GM21529 (cell line): Measurements from ENCODE around the gene TRIP10.
A peak's percentile ranks its signal among the peaks of the same experiment; 100 is the strongest.
"Not testable (repeated sequence)": the region's sequence is repeated elsewhere in the genome, so short reads cannot be mapped to it uniquely, and the experiment has no call there.

Source experiments
- ATAC-seq: cut with Tn5 transposase; IDR thresholded peaks from one replicate; pipeline ENCODE4 v1.9.1; 2021; ENCODE audit not compliant: unreplicated experiment

The TRIP10 gene

GRCh38 chr19:6767081-6767356, 27.5 kb downstream of the TRIP10 start:
- peak; percentile 16 for ATAC-seq

DNA sequence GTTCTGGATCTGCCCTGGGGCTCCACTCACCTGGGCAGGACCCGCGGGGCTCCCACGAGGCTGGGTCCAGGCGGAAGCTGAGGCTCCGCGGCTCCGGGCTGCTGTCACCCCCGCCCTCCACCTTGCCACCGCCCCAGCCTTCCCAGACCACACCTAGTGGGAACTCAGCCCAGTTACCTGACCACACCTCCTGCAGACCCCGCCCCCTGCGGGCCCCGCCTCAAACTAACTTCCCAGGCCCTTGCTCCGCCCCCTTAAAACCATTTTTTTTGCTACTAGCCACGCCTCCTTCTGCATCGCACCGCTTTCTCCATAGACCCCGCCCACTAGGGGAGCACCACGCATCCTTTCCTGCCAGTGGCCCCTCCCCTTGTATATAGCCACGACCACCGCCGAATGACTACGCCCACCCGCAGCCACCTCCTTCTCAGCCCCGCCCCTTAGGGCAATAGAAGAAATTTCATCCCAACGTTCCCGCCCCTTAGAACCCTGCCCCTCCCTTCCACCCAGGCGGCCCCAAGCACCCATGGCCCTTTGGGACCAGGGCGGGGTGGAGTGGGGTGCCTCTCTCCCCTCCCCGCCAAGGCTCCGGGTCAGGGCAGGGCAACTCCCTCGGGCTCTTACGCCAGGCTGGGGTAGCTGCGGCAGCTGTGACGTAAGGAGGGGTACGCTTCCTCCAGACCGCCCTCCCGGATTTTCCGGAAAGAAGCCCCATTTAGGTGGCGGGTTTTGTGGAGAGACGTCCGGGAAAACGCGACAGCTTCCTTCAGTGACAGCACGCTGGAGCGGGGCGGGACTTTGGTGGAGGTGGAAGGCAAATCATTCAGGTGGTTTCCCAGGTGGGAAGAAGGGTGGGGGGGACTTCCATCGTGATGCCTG, 28.1 kb downstream of the TRIP10 start, which contains the start of gene SH2D3A:
Gene SH2D3A, minus strand, starts transcription at position 79 of the 879 bp plus-strand sequence. CDS start 3,687 bp downstream, outside the sequence.
- peak; percentile 67 for ATAC-seq

DNA sequence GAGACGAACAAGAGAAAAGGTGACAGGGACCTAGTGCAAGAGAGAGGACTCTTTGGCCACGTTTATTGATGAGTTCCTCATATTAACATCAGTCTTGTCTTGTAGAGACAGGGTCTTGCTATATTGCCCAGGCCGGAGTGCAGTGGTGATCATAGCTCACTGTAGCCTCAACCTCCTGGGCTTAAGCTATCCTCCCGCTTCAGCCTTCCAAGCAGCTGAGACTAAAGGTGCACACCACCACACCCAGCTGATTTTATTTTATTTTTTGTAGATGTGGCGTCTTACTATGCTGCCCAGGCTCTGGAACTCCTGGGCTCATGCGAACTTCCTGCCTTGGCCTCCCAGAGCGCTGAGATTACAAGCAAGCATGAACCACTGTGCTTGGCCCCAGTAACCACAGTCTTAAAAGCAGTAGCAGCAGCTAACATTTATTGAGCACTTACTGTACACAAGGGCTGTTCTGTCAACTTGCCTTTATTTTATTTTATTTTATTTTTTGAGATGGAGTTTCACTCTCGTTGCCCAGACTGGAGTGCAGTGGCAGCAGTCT, 28.8 kb downstream of the TRIP10 start:
- ATAC-seq = no peak

DNA sequence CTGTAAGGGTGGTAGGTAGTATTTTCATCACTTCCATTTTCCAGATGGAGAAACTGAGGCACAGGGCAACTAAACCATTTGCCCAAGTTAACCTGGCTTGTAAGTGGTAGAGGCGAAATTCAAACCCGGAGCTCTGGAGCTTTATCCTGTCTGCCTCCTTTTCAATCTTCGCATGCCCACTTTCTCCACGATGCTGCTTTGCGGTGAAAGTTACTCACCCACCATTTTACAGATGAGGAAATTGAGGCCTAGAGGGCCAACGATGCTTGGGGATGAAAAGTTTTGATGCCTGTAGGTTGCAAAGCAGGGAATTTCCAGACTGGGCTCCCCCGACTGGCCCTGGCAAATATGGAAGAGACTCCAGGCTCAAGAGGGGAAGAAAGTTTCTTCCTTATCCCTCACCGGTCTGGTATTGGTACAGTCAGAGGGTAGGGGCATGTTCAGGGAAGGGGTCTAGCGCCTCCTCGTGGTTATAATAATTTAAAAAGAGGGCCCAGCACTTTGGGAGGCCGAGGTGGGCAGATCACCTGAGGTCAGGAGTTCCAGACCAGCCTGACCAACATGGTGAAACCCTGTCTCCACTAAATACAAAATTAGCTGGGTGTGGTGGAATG, 29.6 kb downstream of the TRIP10 start:
- ATAC-seq = no peak

GRCh38 chr19:6771648-6772027, 32.2 kb downstream of the TRIP10 start:
- ATAC-seq = not testable (repeated sequence)

GRCh38 chr19:6772028-6772865, 32.8 kb downstream of the TRIP10 start, which contains the start of gene VAV1:
Gene VAV1 (plus strand): TSS chr19:6772708. CDS start chr19:6772808, 100 bp downstream.
- peak; percentile 38 for ATAC-seq

DNA sequence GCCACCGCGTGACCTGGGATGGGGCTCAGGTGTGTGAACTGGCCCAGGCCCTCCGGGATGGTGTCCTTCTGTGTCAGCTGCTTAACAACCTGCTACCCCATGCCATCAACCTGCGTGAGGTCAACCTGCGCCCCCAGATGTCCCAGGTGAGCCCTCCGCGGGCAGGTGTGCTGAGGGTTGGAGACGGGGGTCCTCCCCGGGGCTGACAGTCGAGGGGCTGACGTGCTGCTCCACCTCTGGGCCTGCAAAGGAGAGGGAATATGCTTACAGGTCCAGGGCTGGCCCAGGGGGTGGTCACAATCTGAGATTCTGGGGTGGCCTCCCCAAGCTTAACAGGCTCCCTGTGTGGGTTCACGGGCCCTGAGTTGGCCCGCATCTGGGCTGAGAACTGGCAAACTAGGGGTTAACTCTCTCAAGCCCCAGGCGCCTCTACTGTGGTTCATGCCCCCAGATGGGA, 33.4 kb downstream of the TRIP10 start:
- peak; percentile 14 for ATAC-seq

DNA sequence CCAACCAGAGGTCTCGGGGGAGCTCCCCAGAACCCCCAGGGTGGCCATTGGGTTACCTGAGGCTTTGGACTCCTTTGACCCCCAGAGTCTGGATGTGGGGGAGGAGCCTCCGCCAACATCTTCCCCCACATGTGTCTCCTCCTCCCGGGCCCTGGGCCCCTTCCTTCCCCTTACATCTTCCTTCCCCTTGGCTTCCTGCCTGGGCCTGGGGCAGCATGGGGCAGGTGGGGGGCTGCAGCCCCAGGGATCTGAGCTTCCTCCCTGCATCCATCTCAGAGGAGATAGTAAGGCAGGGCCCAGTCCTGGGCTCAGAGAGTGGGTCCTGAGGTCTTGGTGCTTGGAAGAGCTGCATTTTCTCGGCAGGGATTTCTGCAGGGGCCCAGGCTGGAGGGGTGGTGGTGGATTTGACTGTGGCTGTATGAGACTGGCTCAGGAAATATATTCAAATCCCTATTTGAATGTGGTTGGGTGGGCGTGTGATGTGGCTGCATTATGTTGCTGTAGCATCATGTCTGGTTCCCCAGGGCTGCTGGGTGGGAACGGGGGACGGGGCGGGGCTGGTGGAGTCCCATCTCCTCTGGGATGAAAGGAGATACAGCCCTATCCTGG, 33.9 kb downstream of the TRIP10 start:
- ATAC-seq = no peak

- ATAC-seq = no peak
Measured at GRCh38 chr19:6774821-6775707, 35.6 kb downstream of the TRIP10 start.

- ATAC-seq = not testable (repeated sequence)
Measured at GRCh38 chr19:6776045-6776444, 36.6 kb downstream of the TRIP10 start.

DNA sequence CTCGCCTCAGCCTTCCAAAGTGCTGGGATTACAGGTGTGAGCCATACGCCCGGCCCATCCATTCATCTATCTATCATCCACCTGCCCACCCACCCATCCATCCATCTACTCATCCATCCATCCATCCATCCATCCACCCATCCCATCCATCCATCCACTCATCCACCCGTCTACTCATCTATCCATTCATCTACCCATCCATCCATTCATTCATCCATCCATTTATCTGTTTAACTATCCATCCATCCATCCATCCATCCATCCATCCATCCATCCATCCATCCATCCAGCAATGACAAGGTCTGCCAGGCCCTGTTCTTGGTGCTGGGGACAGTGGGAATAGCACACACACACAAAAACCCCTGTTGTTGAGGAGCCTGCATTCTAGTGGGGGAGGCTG, 37.5 kb downstream of the TRIP10 start:
- no peak for ATAC-seq

DNA sequence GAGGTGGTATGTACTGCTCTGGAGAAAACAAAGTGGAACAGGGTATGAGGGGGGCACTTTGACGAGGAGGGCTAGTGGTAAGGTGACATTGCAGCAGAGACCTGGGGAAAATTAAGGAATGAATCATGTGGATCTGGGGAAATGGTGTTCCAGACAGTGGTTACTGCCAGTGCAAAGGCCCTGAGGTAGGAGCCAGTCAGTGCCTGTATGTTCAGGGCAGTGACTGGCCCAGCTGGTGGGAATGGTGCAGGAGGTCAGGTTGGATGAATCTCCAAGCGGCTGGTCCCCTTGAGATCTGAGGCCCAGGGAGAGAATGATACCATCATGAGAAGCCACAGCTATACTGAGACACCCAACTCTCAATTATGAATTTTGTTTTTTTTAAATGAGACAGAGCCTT, 38.0 kb downstream of the TRIP10 start:
- no peak for ATAC-seq

GRCh38 chr19:6778386-6778785, 38.9 kb downstream of the TRIP10 start:
- no peak for ATAC-seq

DNA sequence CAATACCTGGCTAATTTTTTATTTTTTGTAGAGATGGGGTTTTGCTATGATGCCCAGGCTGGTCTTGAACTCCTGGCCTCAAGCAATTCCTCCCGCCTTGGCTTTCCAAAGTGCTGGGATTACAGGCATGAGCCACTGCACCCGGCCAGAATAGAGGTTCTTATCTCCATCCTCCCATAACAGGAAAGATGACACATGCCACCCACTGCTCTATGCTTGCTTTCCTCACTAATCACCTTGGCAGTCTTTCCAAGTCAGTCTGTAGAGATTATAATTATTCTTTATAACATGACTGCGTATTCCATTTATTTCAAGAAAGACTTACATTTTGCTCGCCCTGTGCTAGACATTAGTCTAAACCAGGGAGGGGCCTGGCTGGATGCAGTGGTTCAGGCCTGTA, 39.7 kb downstream of the TRIP10 start:
- no peak for ATAC-seq

- ATAC-seq = no peak
Measured at GRCh38 chr19:6787393-6787792, 47.9 kb downstream of the TRIP10 start.

- no peak for ATAC-seq
Measured at GRCh38 chr19:6788896-6789295, 49.4 kb downstream of the TRIP10 start.

GRCh38 chr19:6790194-6791128, 51.0 kb downstream of the TRIP10 start:
- no peak for ATAC-seq

DNA sequence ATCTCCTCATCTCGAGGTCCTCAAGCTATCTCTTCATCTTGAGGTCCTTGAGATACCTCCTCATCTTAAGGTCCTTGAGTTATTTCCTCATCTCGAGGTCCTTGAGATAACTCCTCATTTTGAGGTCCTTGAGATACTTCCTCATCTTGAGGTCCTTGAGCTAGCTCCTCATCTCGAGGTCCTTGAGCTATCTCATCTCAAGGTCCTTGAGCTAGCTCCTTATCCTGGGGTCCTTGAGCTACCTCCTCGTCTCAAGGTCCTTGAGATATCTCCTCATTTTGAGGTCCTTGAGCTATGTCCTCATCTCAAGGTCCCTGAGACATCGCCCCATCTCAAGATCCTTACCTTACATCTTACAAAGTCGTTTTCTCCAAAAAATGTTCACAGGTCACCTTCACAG, 51.8 kb downstream of the TRIP10 start:
- ATAC-seq = no peak

- ATAC-seq = no peak
Measured at GRCh38 chr19:6793411-6793810, 53.9 kb downstream of the TRIP10 start.
